ENCODE results near the gene CCR1. TPM values are rescaled to one million over a fixed set of nuclear protein-coding genes. Genes with fewer than 3 reads are reported as not detected.
"Not testable (repeated sequence)": the region's sequence is repeated elsewhere in the genome, so short reads cannot be mapped to it uniquely, and the experiment has no call there.

CCR1 gene
- total RNA-seq, 1 donor from 2014 or later = 2.3 TPM

- DNase-seq (ENCODE audit: low spot score) (no peak), ATAC-seq (no peak)
Measured at GRCh38 chr3:46213201-46213600, 5.1 kb upstream of the CCR1 start.

GRCh38 chr3:46212101-46212500 is 4.0 kb upstream of the CCR1 start:
- ATAC-seq (no peak), DNase-seq (ENCODE audit: low spot score) (no peak)

- no peak for DNase-seq (ENCODE audit: low spot score)
- ATAC-seq = no peak
Measured at GRCh38 chr3:46209746-46210470, 1.8 kb upstream of the CCR1 start.

GRCh38 chr3:46209053-46209452 is 940 bp upstream of the CCR1 start:
- no peak for ATAC-seq

GRCh38 chr3:46207514-46207913 is 599 bp downstream of the CCR1 start:
- DNase-seq (ENCODE audit: low spot score); ATAC-seq: not testable (repeated sequence)

More at GRCh38 chr3:46209053-46209452, 940 bp upstream of the CCR1 start:
- DNase-seq (ENCODE audit: low spot score) = no peak

- no peak for ATAC-seq
- DNase-seq (ENCODE audit: low spot score) = no peak
Measured at GRCh38 chr3:46206282-46207015, 1.7 kb downstream of the CCR1 start.

- DNase-seq (ENCODE audit: low spot score) (no peak), ATAC-seq (no peak)
Measured at GRCh38 chr3:46205286-46205960, 2.7 kb downstream of the CCR1 start.

- ATAC-seq (no peak), DNase-seq (ENCODE audit: low spot score) (no peak)
Measured at GRCh38 chr3:46203681-46204080, 4.4 kb downstream of the CCR1 start.

GRCh38 chr3:46202535-46202934 is 5.6 kb downstream of the CCR1 start:
- ATAC-seq = no peak
- DNase-seq (ENCODE audit: low spot score) = no peak

- ATAC-seq = no peak
- no peak for DNase-seq (ENCODE audit: low spot score)
Measured at GRCh38 chr3:46200790-46201189, 7.3 kb downstream of the CCR1 start.

- DNase-seq (ENCODE audit: low spot score) (no peak), ATAC-seq (no peak)
Measured at GRCh38 chr3:46200211-46200610, 7.9 kb downstream of the CCR1 start.

GRCh38 chr3:46196261-46196957 is 11.7 kb downstream of the CCR1 start:
- no peak for DNase-seq (ENCODE audit: low spot score)

GRCh38 chr3:46194868-46195553 is 13.1 kb downstream of the CCR1 start:
- ATAC-seq = no peak
- DNase-seq (ENCODE audit: low spot score) = no peak

More at GRCh38 chr3:46196261-46196957, 11.7 kb downstream of the CCR1 start:
- no peak for ATAC-seq

- ATAC-seq (no peak), DNase-seq (ENCODE audit: low spot score) (no peak)
Measured at GRCh38 chr3:46193436-46193835, 14.7 kb downstream of the CCR1 start.

- ATAC-seq = no peak
- DNase-seq (ENCODE audit: low spot score) = no peak
Measured at GRCh38 chr3:46192939-46193338, 15.2 kb downstream of the CCR1 start.

- DNase-seq (ENCODE audit: low spot score) = no peak
- ATAC-seq = peak; percentile 27
Measured at GRCh38 chr3:46191730-46192129, 16.4 kb downstream of the CCR1 start.

GRCh38 chr3:46188708-46189107 is 19.4 kb downstream of the CCR1 start:
- ATAC-seq (no peak), DNase-seq (ENCODE audit: low spot score) (no peak)

GRCh38 chr3:46187876-46188275 is 20.2 kb downstream of the CCR1 start:
- DNase-seq (ENCODE audit: low spot score) (no peak), ATAC-seq (no peak)

GRCh38 chr3:46187341-46187700 is 20.8 kb downstream of the CCR1 start:
- DNase-seq (ENCODE audit: low spot score) (no peak), ATAC-seq (no peak)

GRCh38 chr3:46186471-46187340 is 21.4 kb downstream of the CCR1 start:
- DNase-seq (ENCODE audit: low spot score) (no peak), ATAC-seq (no peak)

Data from left lobe of liver (tissue), 2 donors.